WTC11 (cell line): ENCODE measurements around the gene RAB11FIP5. TPM values are rescaled to one million over a fixed set of nuclear protein-coding genes. Genes with fewer than 3 reads are reported as not detected.

Experiments
- ATAC-seq: fragments of 200-7000 bp; cut with Tn5 transposase; 2 replicates; pipeline ENCODE4 v1.10.0; 2021; ENCODE audit warnings: mild to moderate bottlenecking, moderate library complexity
- CTCF ChIA-PET: fragments of 300-600 bp; sonication (Branson Sonifier 250); formaldehyde crosslinking; loops from one replicate; lab custom pipeline; 2021; ENCODE audit warnings: antibody characterized with exemption; lab: Charles Lee
- POLR2A ChIA-PET: fragments of 350-600 bp; sonication (Branson Sonifier 250); formaldehyde crosslinking; loops from one replicate; lab custom pipeline; 2021; ENCODE audit warnings: antibody characterized with exemption; lab: Charles Lee
- DNase-seq: peaks from one replicate; pipeline ENCODE4 v3.0.0; 2021; ENCODE audit warnings: low spot score
- H3K27ac Mint-ChIP-seq: 2 replicates; pipeline ENCODE4 v1.8.0; 2021; ENCODE audit warnings: mixed read lengths
- H3K27me3 Mint-ChIP-seq: 2 replicates; pipeline ENCODE4 v1.8.0; 2021; ENCODE audit warnings: low read depth, mild to moderate bottlenecking, moderate library complexity, mixed read lengths
- H3K36me3 Mint-ChIP-seq: 2 replicates; pipeline ENCODE4 v1.8.0; 2021; ENCODE audit warnings: mixed read lengths
- H3K4me1 Mint-ChIP-seq: 2 replicates; pipeline ENCODE4 v1.8.0; 2022; ENCODE audit warnings: mixed read lengths
- H3K4me3 Mint-ChIP-seq: 2 replicates; pipeline ENCODE4 v1.8.0; 2021; ENCODE audit warnings: mild to moderate bottlenecking, moderate library complexity, mixed read lengths
- H3K9me3 Mint-ChIP-seq: 2 replicates; pipeline ENCODE4 v1.8.0; 2021; ENCODE audit warnings: mixed read lengths
- CREM ChIP-seq: sonication (generic); formaldehyde crosslinking; IDR thresholded peaks from 2 replicates; pipeline ENCODE4 v1.8.1; 2022; ENCODE audit warnings: mild to moderate bottlenecking, missing genetic modification reagents, moderate library complexity
- GABPB1 ChIP-seq: sonication (generic); formaldehyde crosslinking; IDR thresholded peaks from 2 replicates; pipeline ENCODE4 v1.8.1; 2023; ENCODE audit warnings: mild to moderate bottlenecking, missing genetic modification reagents
- GTF2I ChIP-seq: fragments of 250-450 bp; sonication (Bioruptor Pico); conservative IDR thresholded peaks from 2 replicates; pipeline ENCODE4 v1.4.0; 2021; ENCODE audit warnings: mild to moderate bottlenecking
- HMGA2 ChIP-seq: fragments of 250-450 bp; sonication (Bioruptor Pico); IDR thresholded peaks from 2 replicates; pipeline ENCODE4 v1.4.0; 2021; ENCODE audit warnings: mild to moderate bottlenecking, moderate library complexity
- NFE2L1 ChIP-seq: sonication (generic); formaldehyde crosslinking; IDR thresholded peaks from 2 replicates; pipeline ENCODE4 v1.8.1; 2023; ENCODE audit warnings: missing genetic modification reagents
- NFYB ChIP-seq: sonication (generic); formaldehyde crosslinking; conservative IDR thresholded peaks from 2 replicates; pipeline ENCODE4 v1.8.0; 2022; ENCODE audit warnings: low read depth, missing genetic modification reagents
- NR1H2 ChIP-seq: sonication (generic); formaldehyde crosslinking; IDR thresholded peaks from 2 replicates; pipeline ENCODE4 v1.9.0; 2021; ENCODE audit warnings: mild to moderate bottlenecking, moderate library complexity, missing genetic modification reagents
- NR2C2 ChIP-seq: sonication (generic); formaldehyde crosslinking; IDR thresholded peaks from 2 replicates; pipeline ENCODE4 v1.8.0; 2022; ENCODE audit warnings: mild to moderate bottlenecking, missing genetic modification reagents
- NR3C1 ChIP-seq: sonication (generic); formaldehyde crosslinking; conservative IDR thresholded peaks from 2 replicates; pipeline ENCODE4 v1.8.1; 2023; ENCODE audit warnings: low read depth, mild to moderate bottlenecking, missing genetic modification reagents
- PRRX2 ChIP-seq: fragments of 250-450 bp; sonication (Bioruptor Pico); IDR thresholded peaks from 2 replicates; pipeline ENCODE4 v1.8.0; 2021; ENCODE audit warnings: mild to moderate bottlenecking
- RELA ChIP-seq: sonication (generic); formaldehyde crosslinking; IDR thresholded peaks from 2 replicates; pipeline ENCODE4 v1.8.1; 2022; ENCODE audit warnings: missing genetic modification reagents, mild to moderate bottlenecking, borderline replicate concordance
- RORB ChIP-seq: fragments of 250-450 bp; sonication (Bioruptor Pico); IDR thresholded peaks from 2 replicates; pipeline ENCODE4 v1.9.0; 2021; ENCODE audit warnings: mild to moderate bottlenecking
- SMAD3 ChIP-seq: sonication (generic); formaldehyde crosslinking; IDR thresholded peaks from 2 replicates; pipeline ENCODE4 v1.8.0; 2022; ENCODE audit warnings: missing genetic modification reagents, mild to moderate bottlenecking, borderline replicate concordance
- SOX15 ChIP-seq: fragments of 250-450 bp; sonication (Bioruptor Pico); IDR thresholded peaks from 2 replicates; pipeline ENCODE4 v1.9.0; 2021; ENCODE audit warnings: mild to moderate bottlenecking
- TCF7 ChIP-seq: sonication (generic); formaldehyde crosslinking; IDR thresholded peaks from 2 replicates; pipeline ENCODE4 v1.8.0; 2022; ENCODE audit warnings: mild to moderate bottlenecking, low read depth, missing genetic modification reagents, moderate library complexity
- ZNF396 ChIP-seq: fragments of 250-450 bp; sonication (Bioruptor Pico); IDR thresholded peaks from 2 replicates; pipeline ENCODE4 v1.8.0; 2021; ENCODE audit warnings: mild to moderate bottlenecking, moderate library complexity, borderline replicate concordance
- ZNF416 ChIP-seq: fragments of 250-450 bp; sonication (Bioruptor Pico); IDR thresholded peaks from 2 replicates; pipeline ENCODE4 v1.9.0; 2021; ENCODE audit warnings: mild to moderate bottlenecking, inconsistent platforms
- total RNA-seq: library from RNA; stranded (reverse); gene quantifications from 3 replicates; pipeline ENCODE4 v1.2.3, GENCODE V29; 2021
- TF ChIP-seq, protein P1 (sequence below): fragments of 250-450 bp; sonication (Bioruptor Pico); conservative IDR thresholded peaks from 2 replicates; pipeline ENCODE4 v1.9.0; 2021; ENCODE audit warnings: mild to moderate bottlenecking
- TF ChIP-seq, protein P2 (sequence below): fragments of 200-600 bp; IDR thresholded peaks from 2 replicates; pipeline ENCODE4 v1.8.0; 2022; ENCODE audit warnings: antibody characterized with exemption
- TF ChIP-seq, protein P3 (sequence below): sonication (generic); formaldehyde crosslinking; conservative IDR thresholded peaks from 2 replicates; pipeline ENCODE4 v1.8.1; 2022; ENCODE audit warnings: mild to moderate bottlenecking, missing genetic modification reagents
- TF ChIP-seq, protein P4 (sequence below): sonication (generic); formaldehyde crosslinking; IDR thresholded peaks from 2 replicates; pipeline ENCODE4 v1.8.0; 2022; ENCODE audit warnings: mild to moderate bottlenecking, missing genetic modification reagents
- TF ChIP-seq, protein P5 (sequence below): sonication (generic); formaldehyde crosslinking; IDR thresholded peaks from 2 replicates; pipeline ENCODE4 v1.8.1; 2022; ENCODE audit warnings: missing genetic modification reagents, borderline replicate concordance
- TF ChIP-seq, protein P6 (sequence below): sonication (generic); formaldehyde crosslinking; IDR thresholded peaks from 2 replicates; pipeline ENCODE4 v1.8.0; 2022; ENCODE audit warnings: mild to moderate bottlenecking, missing genetic modification reagents
- TF ChIP-seq, protein P7 (sequence below): fragments of 250-450 bp; sonication (Bioruptor Pico); IDR thresholded peaks from 2 replicates; pipeline ENCODE4 v1.9.0; 2021; ENCODE audit warnings: mild to moderate bottlenecking

RAB11FIP5 gene
- total RNA-seq, 1 experiment from 2014 or later = 16.0 TPM

DNA sequence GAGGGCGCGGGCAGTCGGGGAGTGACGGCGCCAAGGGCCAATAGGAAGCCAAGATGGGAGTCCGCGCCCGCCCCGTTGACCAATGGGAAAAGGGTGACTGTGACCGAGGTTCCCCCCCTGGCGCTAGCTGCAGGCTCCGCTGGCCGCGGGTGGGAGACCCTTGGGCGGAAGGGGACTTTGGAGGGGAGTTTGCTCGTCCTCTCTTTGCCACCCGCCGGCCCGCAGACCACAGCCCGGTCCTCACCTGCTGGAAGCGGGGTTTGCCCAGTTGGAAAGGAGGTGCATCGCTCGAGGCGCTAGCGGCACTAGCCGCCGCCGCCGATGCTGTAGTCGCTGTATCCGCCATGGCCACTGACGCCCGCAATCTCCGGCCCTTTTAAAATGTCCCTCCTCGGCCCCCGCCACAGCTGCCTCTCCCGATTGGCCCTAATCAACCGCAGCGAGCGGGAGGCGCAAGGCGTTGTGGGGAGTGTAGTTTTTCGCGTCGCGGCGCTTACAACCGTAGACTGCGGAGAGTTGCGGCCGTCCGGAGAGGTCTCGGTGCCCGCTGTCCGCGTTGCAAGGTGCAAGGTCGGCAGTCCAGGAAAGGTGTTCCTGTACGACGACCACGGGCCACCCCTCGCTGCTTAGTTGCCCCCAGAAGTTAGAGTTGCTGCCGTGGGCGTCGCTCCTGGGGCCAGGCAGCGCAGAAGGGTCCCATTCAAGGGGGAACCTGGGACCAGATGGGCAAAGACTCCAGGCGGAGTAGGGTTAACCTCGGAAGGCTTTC is 41.2 kb downstream of the RAB11FIP5 start, which contains the start of gene SFXN5 (continued):
- TF ChIP-seq, protein P1, sequence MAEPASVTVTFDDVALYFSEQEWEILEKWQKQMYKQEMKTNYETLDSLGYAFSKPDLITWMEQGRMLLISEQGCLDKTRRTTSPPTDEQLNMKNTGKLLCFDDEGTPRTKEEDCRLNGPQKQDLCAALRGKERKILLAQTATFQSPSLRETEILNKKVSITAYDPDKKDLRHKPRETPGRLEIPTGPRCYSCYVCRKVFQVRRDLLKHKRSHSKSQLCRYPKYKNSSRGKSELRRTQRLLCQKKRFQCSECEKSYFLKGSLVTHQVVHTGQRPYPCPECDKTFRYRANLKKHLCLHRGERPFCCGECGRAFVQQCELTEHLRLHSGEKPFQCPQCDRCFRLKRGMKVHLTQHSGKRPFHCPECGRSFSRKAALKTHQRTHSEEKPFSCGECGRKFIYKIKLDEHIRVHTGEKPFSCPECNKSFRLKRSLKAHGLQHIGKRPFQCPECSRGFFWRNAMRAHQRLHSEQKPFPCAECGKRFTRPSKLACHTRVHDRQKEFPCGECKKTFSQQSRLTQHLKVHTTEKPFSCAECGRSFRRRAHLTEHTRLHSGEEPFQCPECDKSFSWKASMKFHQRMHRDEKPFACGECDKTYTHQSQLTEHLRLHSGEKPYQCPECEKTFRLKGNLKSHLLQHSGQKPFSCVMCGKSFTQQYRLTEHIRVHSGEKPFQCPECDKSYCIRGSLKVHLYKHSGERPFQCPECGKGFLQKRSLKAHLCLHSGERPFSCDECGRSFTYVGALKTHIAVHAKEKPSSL (CRISPR knock-in tag) = no peak
- TF ChIP-seq GTF2I (CRISPR knock-in tag) = no peak
- TF ChIP-seq GABPB1 = peak; percentile 72
- TF ChIP-seq, protein P2, sequence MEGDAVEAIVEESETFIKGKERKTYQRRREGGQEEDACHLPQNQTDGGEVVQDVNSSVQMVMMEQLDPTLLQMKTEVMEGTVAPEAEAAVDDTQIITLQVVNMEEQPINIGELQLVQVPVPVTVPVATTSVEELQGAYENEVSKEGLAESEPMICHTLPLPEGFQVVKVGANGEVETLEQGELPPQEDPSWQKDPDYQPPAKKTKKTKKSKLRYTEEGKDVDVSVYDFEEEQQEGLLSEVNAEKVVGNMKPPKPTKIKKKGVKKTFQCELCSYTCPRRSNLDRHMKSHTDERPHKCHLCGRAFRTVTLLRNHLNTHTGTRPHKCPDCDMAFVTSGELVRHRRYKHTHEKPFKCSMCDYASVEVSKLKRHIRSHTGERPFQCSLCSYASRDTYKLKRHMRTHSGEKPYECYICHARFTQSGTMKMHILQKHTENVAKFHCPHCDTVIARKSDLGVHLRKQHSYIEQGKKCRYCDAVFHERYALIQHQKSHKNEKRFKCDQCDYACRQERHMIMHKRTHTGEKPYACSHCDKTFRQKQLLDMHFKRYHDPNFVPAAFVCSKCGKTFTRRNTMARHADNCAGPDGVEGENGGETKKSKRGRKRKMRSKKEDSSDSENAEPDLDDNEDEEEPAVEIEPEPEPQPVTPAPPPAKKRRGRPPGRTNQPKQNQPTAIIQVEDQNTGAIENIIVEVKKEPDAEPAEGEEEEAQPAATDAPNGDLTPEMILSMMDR = no peak
- TF ChIP-seq NR1H2 (CRISPR knock-in tag) = no peak
- TF ChIP-seq NR2C2 (CRISPR knock-in tag) = no peak
- TF ChIP-seq SOX15 = no peak
- no peak for TF ChIP-seq NR3C1 (CRISPR knock-in tag)
- peak; percentile 98 for TF ChIP-seq NFYB
- TF ChIP-seq, protein P3, sequence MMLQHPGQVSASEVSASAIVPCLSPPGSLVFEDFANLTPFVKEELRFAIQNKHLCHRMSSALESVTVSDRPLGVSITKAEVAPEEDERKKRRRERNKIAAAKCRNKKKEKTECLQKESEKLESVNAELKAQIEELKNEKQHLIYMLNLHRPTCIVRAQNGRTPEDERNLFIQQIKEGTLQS (CRISPR knock-in tag) = no peak
- TF ChIP-seq ZNF416 (CRISPR knock-in tag) = peak; percentile 72; the same call in 1 of the 2 replicates
- TF ChIP-seq, protein P4, sequence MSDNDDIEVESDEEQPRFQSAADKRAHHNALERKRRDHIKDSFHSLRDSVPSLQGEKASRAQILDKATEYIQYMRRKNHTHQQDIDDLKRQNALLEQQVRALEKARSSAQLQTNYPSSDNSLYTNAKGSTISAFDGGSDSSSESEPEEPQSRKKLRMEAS (CRISPR knock-in tag) = peak; percentile 46; the same call in 1 of the 2 replicates
- TF ChIP-seq PRRX2 (CRISPR knock-in tag) = no peak
- TF ChIP-seq SMAD3 (CRISPR knock-in tag) = no peak
- peak; percentile 56 for TF ChIP-seq CREM (CRISPR knock-in tag)
- TF ChIP-seq, protein P5, sequence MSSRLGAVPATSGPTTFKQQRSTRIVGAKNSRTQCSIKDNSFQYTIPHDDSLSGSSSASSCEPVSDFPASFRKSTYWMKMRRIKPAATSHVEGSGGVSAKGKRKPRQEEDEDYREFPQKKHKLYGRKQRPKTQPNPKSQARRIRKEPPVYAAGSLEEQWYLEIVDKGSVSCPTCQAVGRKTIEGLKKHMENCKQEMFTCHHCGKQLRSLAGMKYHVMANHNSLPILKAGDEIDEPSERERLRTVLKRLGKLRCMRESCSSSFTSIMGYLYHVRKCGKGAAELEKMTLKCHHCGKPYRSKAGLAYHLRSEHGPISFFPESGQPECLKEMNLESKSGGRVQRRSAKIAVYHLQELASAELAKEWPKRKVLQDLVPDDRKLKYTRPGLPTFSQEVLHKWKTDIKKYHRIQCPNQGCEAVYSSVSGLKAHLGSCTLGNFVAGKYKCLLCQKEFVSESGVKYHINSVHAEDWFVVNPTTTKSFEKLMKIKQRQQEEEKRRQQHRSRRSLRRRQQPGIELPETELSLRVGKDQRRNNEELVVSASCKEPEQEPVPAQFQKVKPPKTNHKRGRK (CRISPR knock-in tag) = no peak
- TF ChIP-seq TCF7 (CRISPR knock-in tag) = no peak

DNA sequence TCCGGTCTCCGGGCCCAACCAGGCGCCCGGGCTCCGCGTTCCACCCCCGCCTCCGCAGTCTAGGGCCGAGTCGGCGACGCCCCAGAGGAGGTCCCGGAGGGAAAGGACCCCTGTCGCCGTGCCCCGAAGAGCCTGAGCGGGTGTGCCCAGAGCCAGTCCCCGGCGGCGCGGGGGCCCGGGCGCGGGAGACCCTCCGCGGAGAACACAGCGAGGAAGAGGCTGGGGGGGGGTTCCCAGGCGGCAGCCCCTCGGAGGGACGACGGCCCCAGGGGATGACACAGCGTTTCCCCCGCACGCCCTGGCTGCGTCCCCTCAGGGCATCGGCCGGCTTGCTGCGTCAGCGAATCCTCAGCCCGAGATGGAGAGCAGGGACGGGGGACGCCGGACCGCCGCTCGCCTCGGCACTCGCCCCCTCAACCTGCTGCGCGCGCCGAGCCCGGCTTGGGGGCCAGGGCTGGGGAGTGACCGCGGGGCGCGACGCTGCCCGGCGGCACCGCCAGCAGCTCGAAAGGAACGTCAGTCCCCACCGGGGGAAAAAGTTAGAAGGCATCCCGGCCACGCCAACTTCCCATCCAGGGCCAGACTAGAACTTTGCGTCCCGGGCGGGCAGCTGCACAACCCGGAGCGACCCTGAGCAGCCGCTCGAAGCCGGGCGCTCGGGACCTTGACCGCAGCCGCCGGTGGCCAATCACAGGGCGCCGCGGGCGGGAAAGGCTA is 41.9 kb downstream of the RAB11FIP5 start:
- DNase-seq (peak; percentile 62), ATAC-seq (peak; percentile 15)
- Mint-ChIP-seq H3K36me3 (no peaks in the 10 kb centered on the region), H3K27me3 (no peaks in the 10 kb centered on the region; the same call in 1 of the 2 replicates), H3K27ac (no peak overlapping the region), H3K9me3 (no peaks in the 10 kb centered on the region), H3K4me3 (peak overlapping the region; percentile 77), H3K4me1 (peaks cover 24% of the 10 kb centered on the region)
- CTCF ChIA-PET = interaction anchor here (0.8 to 2.7 kb wide), 10 partner anchors 8 to 178 kb away, joined by 3 to 15 read pairs (median 6); no protein-coding TSS in a partner anchor
- POLR2A ChIA-PET = interaction anchor here (0.8 to 1.5 kb wide), 7 partner anchors 15 to 176 kb away, joined by 3 to 6 read pairs (median 4); no protein-coding TSS in a partner anchor
- TF ChIP-seq ZNF396 (CRISPR knock-in tag) (no peak), RELA (CRISPR knock-in tag) (no peak), HMGA2 (CRISPR knock-in tag) (no peak), GTF2I (CRISPR knock-in tag) (no peak), NFE2L1 (CRISPR knock-in tag) (no peak; the same call in 1 of the 2 replicates), RORB (CRISPR knock-in tag) (no peak)
- TF ChIP-seq, protein P6, sequence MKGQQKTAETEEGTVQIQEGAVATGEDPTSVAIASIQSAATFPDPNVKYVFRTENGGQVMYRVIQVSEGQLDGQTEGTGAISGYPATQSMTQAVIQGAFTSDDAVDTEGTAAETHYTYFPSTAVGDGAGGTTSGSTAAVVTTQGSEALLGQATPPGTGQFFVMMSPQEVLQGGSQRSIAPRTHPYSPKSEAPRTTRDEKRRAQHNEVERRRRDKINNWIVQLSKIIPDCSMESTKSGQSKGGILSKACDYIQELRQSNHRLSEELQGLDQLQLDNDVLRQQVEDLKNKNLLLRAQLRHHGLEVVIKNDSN (CRISPR knock-in tag) = no peak
- TF ChIP-seq, protein P7, sequence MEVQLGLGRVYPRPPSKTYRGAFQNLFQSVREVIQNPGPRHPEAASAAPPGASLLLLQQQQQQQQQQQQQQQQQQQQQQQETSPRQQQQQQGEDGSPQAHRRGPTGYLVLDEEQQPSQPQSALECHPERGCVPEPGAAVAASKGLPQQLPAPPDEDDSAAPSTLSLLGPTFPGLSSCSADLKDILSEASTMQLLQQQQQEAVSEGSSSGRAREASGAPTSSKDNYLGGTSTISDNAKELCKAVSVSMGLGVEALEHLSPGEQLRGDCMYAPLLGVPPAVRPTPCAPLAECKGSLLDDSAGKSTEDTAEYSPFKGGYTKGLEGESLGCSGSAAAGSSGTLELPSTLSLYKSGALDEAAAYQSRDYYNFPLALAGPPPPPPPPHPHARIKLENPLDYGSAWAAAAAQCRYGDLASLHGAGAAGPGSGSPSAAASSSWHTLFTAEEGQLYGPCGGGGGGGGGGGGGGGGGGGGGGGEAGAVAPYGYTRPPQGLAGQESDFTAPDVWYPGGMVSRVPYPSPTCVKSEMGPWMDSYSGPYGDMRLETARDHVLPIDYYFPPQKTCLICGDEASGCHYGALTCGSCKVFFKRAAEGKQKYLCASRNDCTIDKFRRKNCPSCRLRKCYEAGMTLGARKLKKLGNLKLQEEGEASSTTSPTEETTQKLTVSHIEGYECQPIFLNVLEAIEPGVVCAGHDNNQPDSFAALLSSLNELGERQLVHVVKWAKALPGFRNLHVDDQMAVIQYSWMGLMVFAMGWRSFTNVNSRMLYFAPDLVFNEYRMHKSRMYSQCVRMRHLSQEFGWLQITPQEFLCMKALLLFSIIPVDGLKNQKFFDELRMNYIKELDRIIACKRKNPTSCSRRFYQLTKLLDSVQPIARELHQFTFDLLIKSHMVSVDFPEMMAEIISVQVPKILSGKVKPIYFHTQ (CRISPR knock-in tag) = no peak
- TF ChIP-seq, protein P5 (CRISPR knock-in tag) = no peak
